HEK293 (cell line): Measurements from ENCODE around the gene RASGEF1B.

Experiments
- CTCF ChIA-PET: fragments of 350-600 bp; formaldehyde crosslinking; extraction: SDS; loops from one replicate; lab custom pipeline; 2021; ENCODE audit warnings: antibody characterized with exemption; lab: Yijun Ruan, JAX
- POLR2A ChIA-PET: fragments of 300-600 bp; formaldehyde crosslinking; extraction: SDS; loops from one replicate; lab custom pipeline; 2020; ENCODE audit warnings: antibody characterized with exemption, inconsistent platforms; lab: Yijun Ruan, JAX
- H3K27ac ChIP-seq: fragments of 200-500 bp; sonication (Bioruptor generic); 2 replicates; pipeline ENCODE4 v1.5.1; 2014; ENCODE audit warnings: low read depth, low read length, control low read depth, inconsistent platforms; ENCODE audit errors: extremely low read depth
- H3K36me3 ChIP-seq, 2 experiments: fragments of 200-500 bp in 1 of 2; sonication (Bioruptor generic) in 1 of 2; 1 replicate in 1 of 2; 2 replicates in 1 of 2; pipeline ENCODE4 v1.5.1; 2014 to 2017; ENCODE audit warnings: inconsistent platforms in 2 of 2, low read length in 2 of 2; ENCODE audit not compliant: control insufficient read depth in 2 of 2, insufficient read depth in 1 of 2
- H3K4me1 ChIP-seq: fragments of 200-500 bp; sonication (Bioruptor generic); 2 replicates; pipeline ENCODE4 v1.5.1; 2014; ENCODE audit warnings: mild to moderate bottlenecking, low read length, inconsistent platforms; ENCODE audit not compliant: control insufficient read depth, insufficient read depth
- H3K4me3 ChIP-seq: 2 replicates; pipeline ENCODE4 v1.5.1; 2011; ENCODE audit warnings: low read depth, mild to moderate bottlenecking, control low read depth, low read length, moderate library complexity
- H3K9me3 ChIP-seq: fragments of 200-500 bp; sonication (Bioruptor generic); 2 replicates; pipeline ENCODE4 v1.5.1; 2014; ENCODE audit warnings: low read depth, low read length, inconsistent platforms; ENCODE audit not compliant: control insufficient read depth, insufficient read depth
- EGR2 ChIP-seq: fragments of 450-650 bp; formaldehyde crosslinking; IDR thresholded peaks from 2 replicates; pipeline ENCODE4 v1.5.1; 2016; ENCODE audit warnings: low read depth, missing biosample characterization, missing genetic modification characterization
- KLF1 ChIP-seq: fragments of 450-650 bp; formaldehyde crosslinking; IDR thresholded peaks from 2 replicates; pipeline ENCODE4 v1.5.1; 2016; ENCODE audit warnings: missing biosample characterization, missing genetic modification characterization
- PRDM6 ChIP-seq: fragments of 450-650 bp; formaldehyde crosslinking; IDR thresholded peaks from 2 replicates; pipeline ENCODE4 v1.5.1; 2017; ENCODE audit warnings: missing biosample characterization, missing genetic modification characterization
- REST ChIP-seq: fragments of 450-650 bp; formaldehyde crosslinking; IDR thresholded peaks from 2 replicates; pipeline ENCODE4 v1.5.1; 2016; ENCODE audit warnings: missing biosample characterization, missing genetic modification characterization
- SETDB1 ChIP-seq: IDR thresholded peaks from one replicate; pipeline ENCODE4 v1.6.1; 2017; ENCODE audit warnings: mild to moderate bottlenecking, low read length, moderate library complexity, mixed read lengths; ENCODE audit not compliant: insufficient read length
- SP3 ChIP-seq: fragments of 450-650 bp; formaldehyde crosslinking; IDR thresholded peaks from 2 replicates; pipeline ENCODE4 v1.5.1; 2016; ENCODE audit warnings: missing biosample characterization, missing genetic modification characterization
- TRIM28 ChIP-seq: IDR thresholded peaks from 2 replicates; pipeline ENCODE4 v1.6.1; 2011; ENCODE audit warnings: low read length, control low read depth, borderline replicate concordance
- ZBTB17 ChIP-seq: fragments of 450-650 bp; formaldehyde crosslinking; IDR thresholded peaks from 2 replicates; pipeline ENCODE4 v1.5.1; 2016; ENCODE audit warnings: missing biosample characterization, missing genetic modification characterization
- ZFP37 ChIP-seq: fragments of 450-650 bp; formaldehyde crosslinking; IDR thresholded peaks from 2 replicates; pipeline ENCODE4 v1.5.1; 2016; ENCODE audit warnings: missing biosample characterization, missing genetic modification characterization
- ZNF10 ChIP-seq: fragments of 450-650 bp; formaldehyde crosslinking; IDR thresholded peaks from 2 replicates; pipeline ENCODE4 v1.5.1; 2017; ENCODE audit warnings: missing biosample characterization, missing genetic modification characterization
- ZNF174 ChIP-seq: fragments of 450-650 bp; formaldehyde crosslinking; IDR thresholded peaks from 2 replicates; pipeline ENCODE4 v1.5.0; 2017; ENCODE audit warnings: missing biosample characterization, mild to moderate bottlenecking, missing genetic modification characterization
- ZNF2 ChIP-seq: fragments of 450-650 bp; formaldehyde crosslinking; IDR thresholded peaks from 2 replicates; pipeline ENCODE4 v1.5.1; 2016; ENCODE audit warnings: missing biosample characterization, missing genetic modification characterization
- ZNF324 ChIP-seq: fragments of 450-650 bp; formaldehyde crosslinking; IDR thresholded peaks from 2 replicates; pipeline ENCODE4 v1.5.1; 2016; ENCODE audit warnings: missing biosample characterization, missing genetic modification characterization
- ZNF404 ChIP-seq: fragments of 450-650 bp; formaldehyde crosslinking; IDR thresholded peaks from 2 replicates; pipeline ENCODE4 v1.5.1; 2017; ENCODE audit warnings: missing biosample characterization, missing genetic modification characterization
- ZNF426 ChIP-seq: fragments of 450-650 bp; formaldehyde crosslinking; IDR thresholded peaks from 2 replicates; pipeline ENCODE4 v1.5.1; 2017; ENCODE audit warnings: missing biosample characterization, missing genetic modification characterization, mild to moderate bottlenecking, inconsistent platforms, moderate library complexity
- ZNF473 ChIP-seq: fragments of 450-650 bp; formaldehyde crosslinking; IDR thresholded peaks from 2 replicates; pipeline ENCODE4 v1.5.1; 2017; ENCODE audit warnings: missing biosample characterization, missing genetic modification characterization
- ZNF48 ChIP-seq: fragments of 450-650 bp; formaldehyde crosslinking; IDR thresholded peaks from 2 replicates; pipeline ENCODE4 v1.5.1; 2016; ENCODE audit warnings: missing biosample characterization, missing genetic modification characterization
- ZNF624 ChIP-seq: fragments of 450-650 bp; formaldehyde crosslinking; IDR thresholded peaks from 2 replicates; pipeline ENCODE4 v1.5.1; 2017; ENCODE audit warnings: missing biosample characterization, missing genetic modification characterization
- ZNF670 ChIP-seq: fragments of 450-650 bp; formaldehyde crosslinking; IDR thresholded peaks from 2 replicates; pipeline ENCODE4 v1.5.1; 2016; ENCODE audit warnings: missing biosample characterization, missing genetic modification characterization, low read depth
- ZNF692 ChIP-seq: fragments of 450-650 bp; formaldehyde crosslinking; IDR thresholded peaks from 2 replicates; pipeline ENCODE4 v1.5.1; 2016; ENCODE audit warnings: missing biosample characterization, missing genetic modification characterization
- ZNF701 ChIP-seq: fragments of 450-650 bp; formaldehyde crosslinking; IDR thresholded peaks from 2 replicates; pipeline ENCODE4 v1.5.1; 2016; ENCODE audit warnings: missing biosample characterization, missing genetic modification characterization
- ZNF707 ChIP-seq: fragments of 450-650 bp; formaldehyde crosslinking; IDR thresholded peaks from 2 replicates; pipeline ENCODE4 v1.5.1; 2016; ENCODE audit warnings: missing biosample characterization, missing genetic modification characterization
- ZNF791 ChIP-seq: fragments of 450-650 bp; formaldehyde crosslinking; IDR thresholded peaks from 2 replicates; pipeline ENCODE4 v1.5.1; 2016; ENCODE audit warnings: missing biosample characterization, missing genetic modification characterization
- ZSCAN23 ChIP-seq: fragments of 450-650 bp; formaldehyde crosslinking; IDR thresholded peaks from 2 replicates; pipeline ENCODE4 v1.5.1; 2016; ENCODE audit warnings: missing biosample characterization, missing genetic modification characterization
- ZSCAN4 ChIP-seq: fragments of 450-650 bp; formaldehyde crosslinking; IDR thresholded peaks from 2 replicates; pipeline ENCODE4 v1.5.1; 2017; ENCODE audit warnings: missing biosample characterization, missing genetic modification characterization
- ZXDB ChIP-seq: fragments of 450-650 bp; formaldehyde crosslinking; IDR thresholded peaks from 2 replicates; pipeline ENCODE4 v1.5.1; 2016; ENCODE audit warnings: missing biosample characterization, missing genetic modification characterization

The RASGEF1B gene

DNA sequence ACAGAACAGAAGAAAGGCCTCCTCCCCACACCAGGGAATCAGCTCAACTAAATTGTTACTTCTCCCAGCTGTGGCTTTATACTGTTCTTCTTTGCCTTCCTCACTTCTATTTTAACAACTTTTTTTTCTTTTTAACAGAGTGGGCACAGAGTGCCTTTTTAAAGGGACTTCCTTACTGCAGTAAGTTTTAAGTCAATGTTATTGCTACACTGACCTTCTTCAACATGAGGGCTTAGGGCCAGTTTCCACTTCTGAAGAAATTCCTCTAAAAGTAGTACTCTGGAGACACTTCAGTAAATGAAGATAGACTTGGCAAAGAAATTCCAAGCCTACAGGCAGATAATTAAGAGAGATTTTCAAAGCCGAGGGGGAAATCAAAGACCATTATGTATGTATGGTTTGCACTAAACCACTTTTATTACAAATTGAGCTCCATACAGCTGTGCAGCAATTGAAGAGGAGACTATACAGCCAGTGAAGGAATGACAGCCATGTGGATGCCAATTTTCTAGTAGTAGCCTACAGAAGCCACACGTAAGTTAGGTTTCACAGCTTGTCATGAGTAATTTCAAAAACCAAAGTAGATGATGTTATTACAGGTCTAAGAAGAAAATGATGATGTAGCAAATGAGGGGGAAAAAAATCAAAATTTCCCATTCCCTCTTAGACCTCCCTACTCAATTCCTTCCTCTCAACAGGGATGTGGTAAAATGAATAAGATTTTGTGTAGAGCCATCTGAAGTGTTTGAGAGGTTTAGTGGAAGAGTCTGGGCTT is 36.9 kb upstream of the RASGEF1B start:
- ChIA-PET CTCF (no interaction called here), POLR2A (no interaction called here)
- Histone ChIP-seq H3K27ac (no peak overlapping the region), H3K9me3 (no peaks in the 10 kb centered on the region), H3K4me1 (no peaks in the 10 kb centered on the region), H3K4me3 (no peak overlapping the region), H3K36me3 (no peaks in the 10 kb centered on the region)
- TF ChIP-seq ZBTB17 (tag by site-specific recombination) = no peak
- TF ChIP-seq ZNF670 (tag by site-specific recombination) = no peak
- no peak for TF ChIP-seq ZFP37 (tag by site-specific recombination)
- no peak for TF ChIP-seq SP3 (tag by site-specific recombination)
- no peak for TF ChIP-seq TRIM28
- TF ChIP-seq ZNF624 (tag by site-specific recombination) = no peak
- no peak for TF ChIP-seq ZNF701 (tag by site-specific recombination)
- TF ChIP-seq EGR2 (tag by site-specific recombination) = no peak
- TF ChIP-seq KLF1 = no peak
- no peak for TF ChIP-seq ZNF48 (tag by site-specific recombination)
- no peak for TF ChIP-seq ZNF473 (tag by site-specific recombination)

- Histone ChIP-seq H3K27ac (no peak overlapping the region), H3K36me3 (no peaks in the 10 kb centered on the region), H3K4me1 (no peaks in the 10 kb centered on the region), H3K9me3 (no peaks in the 10 kb centered on the region), H3K4me3 (no peak overlapping the region)
- ChIA-PET CTCF (no interaction called here), POLR2A (no interaction called here)
- TF ChIP-seq REST (tag by site-specific recombination) (no peak), ZNF10 (tag by site-specific recombination) (peak; percentile 97)
Observed at GRCh38 chr4:81507530-81507929, 35.8 kb upstream of the RASGEF1B start.

GRCh38 chr4:81506731-81507130 is 35.0 kb upstream of the RASGEF1B start:
- H3K4me3 ChIP-seq = no peak overlapping the region
- POLR2A ChIA-PET = no interaction called here
- no peaks in the 10 kb centered on the region for H3K9me3 ChIP-seq
- H3K4me1 ChIP-seq = no peaks in the 10 kb centered on the region
- H3K27ac ChIP-seq = no peak overlapping the region
- CTCF ChIA-PET = no interaction called here
- H3K36me3 ChIP-seq = no peaks in the 10 kb centered on the region
- no peak for TF ChIP-seq ZNF707
- TF ChIP-seq ZSCAN23 (tag by site-specific recombination) = no peak
- TF ChIP-seq ZNF791 (tag by site-specific recombination) = no peak
- no peak for TF ChIP-seq ZNF670 (tag by site-specific recombination)
- no peak for TF ChIP-seq ZNF692
- no peak for TF ChIP-seq ZNF426 (tag by site-specific recombination)
- TF ChIP-seq ZXDB (tag by site-specific recombination) = no peak
- no peak for TF ChIP-seq ZNF174 (tag by site-specific recombination)
- no peak for TF ChIP-seq ZSCAN4 (tag by site-specific recombination)
- no peak for TF ChIP-seq ZNF2
- no peak for TF ChIP-seq ZNF324 (tag by site-specific recombination)
- TF ChIP-seq ZNF624 (tag by site-specific recombination) = no peak
- no peak for TF ChIP-seq ZNF404 (tag by site-specific recombination)
- TF ChIP-seq SETDB1 = no peak
- TF ChIP-seq PRDM6 (tag by site-specific recombination) = no peak
